Right lobe of liver (tissue), 6 donors: ENCODE results near the gene DIDO1. TPM values are rescaled to one million over a fixed set of nuclear protein-coding genes. Genes with fewer than 3 reads are reported as not detected.

Experiments
- ATAC-seq, 4 donors: fragments of 200-7000 bp; cut with Tn5 transposase; one replicate each; pipeline ENCODE4 v1.9.1; 2020; ENCODE audit warnings: mild to moderate bottlenecking in 4 of 4, moderate library complexity in 4 of 4
- DNase-seq, 3 donors: peaks; one replicate each; pipeline ENCODE4 v3.0.0-alpha.2; 2020
- H3K27ac ChIP-seq, 3 donors: fragments of 200-600 bp; one replicate each; pipeline ENCODE4 v1.8.0; 2022
- H3K27me3 ChIP-seq, 2 donors: fragments of 200-600 bp; one replicate each; pipeline ENCODE4 v1.8.0; 2022
- H3K36me3 ChIP-seq, 4 donors: fragments of 200-600 bp; sonication (generic) in 1 of 4; one replicate each; pipeline versions ENCODE4 v1.5.1 to v1.8.0; 2017 to 2022; ENCODE audit warnings: control low read depth in 1 of 4
- H3K4me1 ChIP-seq, 4 donors: fragments of 200-600 bp; sonication (generic) in 1 of 4; one replicate each; pipeline versions ENCODE4 v1.5.1 to v1.8.0; 2017 to 2022; ENCODE audit warnings: control low read depth in 1 of 4
- H3K4me3 ChIP-seq, 3 donors: fragments of 200-600 bp; one replicate each; pipeline ENCODE4 v1.8.0; 2022
- H3K9me3 ChIP-seq, 4 donors: fragments of 200-600 bp; sonication (generic) in 1 of 4; one replicate each; pipeline versions ENCODE4 v1.5.1 to v1.8.0; 2017 to 2022; ENCODE audit warnings: control low read depth in 1 of 4
- CTCF ChIP-seq, 4 donors: fragments of 200-600 bp in 3 of 4; fragments of 450-650 bp in 1 of 4; IDR thresholded peaks; one replicate each; pipeline versions ENCODE4 v1.5.1 to v1.8.0; 2016 to 2022; ENCODE audit warnings: antibody characterized with exemption in 4 of 4, mild to moderate bottlenecking in 2 of 4
- POLR2A ChIP-seq: fragments of 450-650 bp; IDR thresholded peaks from one replicate; pipeline ENCODE4 v1.6.1; 2017; ENCODE audit warnings: antibody characterized with exemption, mild to moderate bottlenecking
- WGBS: methylation state at CpG from one replicate; pipeline ENCODE4 v1.1.6; 2018; ENCODE audit warnings: low coverage, low lambda C conversion rate; ENCODE audit not compliant: insufficient coverage; ENCODE audit errors: missing lambda C conversion rate; 5-methylcytosine and 5-hydroxymethylcytosine counted together
- intact Hi-C, 2 donors: fragments of 100-400 bp; cut with DNase I; formaldehyde crosslinking; loops; one replicate each; pipeline versions ENCODE4 v1.11.2 to v1.14.1; 2022
- total RNA-seq, 6 experiments: library from RNA; depleted of rRNA in 2 of 6; stranded (reverse); fragments of >200 nt in 2 of 6; fragmentation: NEBNext Ultra II Directional in 3 of 6; extraction: Animal tissue kit (Norgen Biotek cat#: 25700) in 3 of 6; gene quantifications; one replicate each; pipeline versions ENCODE4 v1.1.0 to v1.2.4, GENCODE V29; 2016 to 2023
- donor health status: DM: no; HTN: yes; CAD: no.
- donor health status: DM: no; HTN: no; CAD: no.
- donor health status: DM: no; HTN: no; CAD: no.
- donor health status: DM: no; HTN: yes; CAD: no.
- donor health status: DM: no; HTN: yes; CAD: no.

DIDO1 gene
- total RNA-seq, 6 experiments from 2014 or later, result 18.3 to 28.1 (median 21.1) TPM

DNA sequence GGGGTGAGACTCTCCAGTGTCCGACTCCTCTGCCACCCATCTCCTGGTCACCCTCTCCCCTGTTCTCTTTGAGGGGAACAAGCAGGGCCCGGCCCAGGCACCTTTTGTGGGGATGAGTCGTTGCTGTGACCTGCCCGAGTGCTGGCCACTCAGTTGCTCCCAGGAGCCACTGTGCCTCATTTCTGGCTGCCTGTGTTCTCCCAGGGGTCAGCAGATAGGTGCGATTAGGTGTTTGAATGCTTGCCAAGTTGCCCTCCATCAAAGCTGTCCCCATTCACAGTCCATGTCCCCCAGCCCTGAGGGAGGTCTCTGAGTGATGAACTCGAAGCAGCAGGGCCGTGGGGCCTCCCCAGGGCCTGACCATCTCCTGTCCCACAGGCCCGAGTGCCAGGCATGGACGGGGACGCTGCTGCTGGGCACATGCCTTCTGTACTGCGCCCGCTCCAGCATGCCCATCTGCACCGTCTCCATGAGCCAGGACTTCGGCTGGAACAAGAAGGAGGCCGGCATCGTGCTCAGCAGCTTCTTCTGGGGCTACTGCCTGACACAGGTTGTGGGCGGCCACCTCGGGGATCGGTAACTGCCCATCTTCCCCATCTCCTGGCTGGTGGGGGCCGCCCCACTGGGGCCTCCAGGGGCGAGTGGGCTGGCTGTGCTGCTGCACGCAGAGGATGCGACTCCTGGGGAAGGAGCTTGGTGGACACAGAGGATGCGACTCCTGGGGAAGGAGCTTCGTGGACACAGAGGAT is 30.3 kb upstream of the DIDO1 start:
- H3K36me3 ChIP-seq, result peaks cover 0 to 24% (median 10%) of the 10 kb centered on the region in 4 donors
- H3K27ac ChIP-seq, result peak overlapping the region; percentile 10 to 96 (median 88)
- peak overlapping the region; percentile 16 to 52 (median 29) for H3K4me3 ChIP-seq
- H3K4me1 ChIP-seq, result peaks cover 0 to 32% (median 10%) of the 10 kb centered on the region in 4 donors
- TF ChIP-seq CTCF (IDR thresholded peaks at IDR 0.05) (no peak), POLR2A (no peak)
- H3K27me3 ChIP-seq, result no peaks in the 10 kb centered on the region
- intact Hi-C loops, result no loop called here
- no peak for ATAC-seq
- WGBS, result 63% methylated on average over 4 of the region's 25 CpGs
- H3K9me3 ChIP-seq, result no peaks in the 10 kb centered on the region
- DNase-seq, result peak in 1 of 3 donors; percentile 57

GRCh38 chr20:62955519-62956386 is 29.4 kb upstream of the DIDO1 start:
- intact Hi-C loops, result no loop called here
- Histone ChIP-seq H3K9me3 (no peaks in the 10 kb centered on the region), H3K27ac (peak overlapping the region; percentile 75 to 96 (median 88)), H3K4me3 (peak overlapping the region; percentile 16 to 67 (median 61)), H3K4me1 (peaks cover 0 to 32% (median 10%) of the 10 kb centered on the region in 4 donors), H3K36me3 (peaks cover 0 to 23% (median 10%) of the 10 kb centered on the region in 4 donors), H3K27me3 (no peaks in the 10 kb centered on the region)
- ATAC-seq (peak; percentile 62 to 78 (median 70)), DNase-seq (peak; percentile 86 to 98 (median 97))
- TF ChIP-seq POLR2A, result peak; percentile 81
- no peak for TF ChIP-seq CTCF (IDR thresholded peaks at IDR 0.05)
- 43% methylated on average over 2 of the region's 23 CpGs for WGBS

DNA sequence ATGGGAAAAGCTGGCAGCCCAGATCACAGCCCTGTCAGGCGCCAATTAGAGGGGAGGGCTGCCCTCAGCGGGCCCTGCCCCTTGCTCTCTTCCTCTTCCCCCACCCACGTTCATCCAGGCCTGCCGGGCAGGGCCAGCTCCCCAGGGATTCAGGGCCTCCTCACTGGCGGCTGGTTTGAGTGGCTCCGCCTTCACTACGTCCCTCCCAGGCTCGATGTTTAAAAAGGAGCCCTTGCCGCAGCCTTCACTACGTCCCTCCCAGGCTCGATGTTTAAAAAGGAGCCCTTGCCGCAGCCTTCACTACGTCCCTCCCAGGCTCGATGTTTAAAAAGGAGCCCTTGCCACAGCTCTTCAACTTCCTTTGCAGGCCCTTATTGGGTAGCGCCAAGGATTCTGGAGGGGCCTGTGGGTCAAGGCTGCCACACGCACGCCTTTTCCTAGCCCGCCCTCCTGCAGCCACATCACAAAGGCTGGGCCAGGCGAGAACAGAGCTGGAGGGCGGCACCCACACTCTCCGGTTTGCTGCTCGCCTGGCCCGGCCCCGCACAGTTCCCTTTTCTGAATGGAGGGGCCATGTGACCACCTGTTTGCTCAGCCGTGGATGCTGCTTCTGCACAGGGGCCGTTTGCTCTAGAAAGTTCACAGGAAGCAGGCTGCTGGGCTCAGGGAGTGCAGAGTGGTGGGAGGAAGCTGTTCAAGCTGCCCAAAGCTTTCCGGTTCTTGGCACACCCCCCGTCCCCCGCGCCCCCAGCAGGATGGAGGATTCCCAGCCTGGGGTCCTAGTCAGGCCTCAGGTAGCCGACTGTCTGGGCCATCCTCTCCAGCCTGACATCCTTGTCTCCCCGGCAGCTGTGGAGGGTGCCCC is 27.8 kb upstream of the DIDO1 start:
- TF ChIP-seq POLR2A (peak; percentile 60), CTCF (IDR thresholded peaks at IDR 0.05) (no peak)
- Histone ChIP-seq H3K27ac (peak overlapping the region; percentile 77 to 96 (median 88)), H3K36me3 (peaks cover 0 to 14% (median 2%) of the 10 kb centered on the region in 4 donors), H3K4me3 (peak overlapping the region; percentile 60 to 67 (median 61)), H3K27me3 (no peaks in the 10 kb centered on the region), H3K4me1 (peaks cover 0 to 32% (median 10%) of the 10 kb centered on the region in 4 donors), H3K9me3 (no peaks in the 10 kb centered on the region)
- WGBS, result 0% methylated on average over 7 of the region's 32 CpGs
- DNase-seq, result peak; percentile 84 to 91 (median 89)
- intact Hi-C loops, result no loop called here
- ATAC-seq, result peak; percentile 39 to 54 (median 50)
